Activated CD4-positive, alpha-beta memory T cell treated with anti-CD3 and anti-CD28 coated beads for 36 hours (primary cell): ENCODE measurements around the gene THYN1. TPM values are rescaled to one million over a fixed set of nuclear protein-coding genes. Genes with fewer than 3 reads are reported as not detected.
"Not testable (repeated sequence)": the region's sequence is repeated elsewhere in the genome, so short reads cannot be mapped to it uniquely, and the experiment has no call there.

Experiments
- CTCF ChIA-PET: fragments of 350-600 bp; sonication (Branson Sonifier 250); formaldehyde crosslinking; loops from one replicate; lab custom pipeline; 2021; ENCODE audit warnings: antibody characterized with exemption, inconsistent platforms; lab: Charles Lee
- POLR2A ChIA-PET: fragments of 350-600 bp; sonication (Branson Sonifier 250); formaldehyde crosslinking; loops from one replicate; lab custom pipeline; 2021; ENCODE audit warnings: antibody characterized with exemption; lab: Charles Lee
- DNase-seq: peaks from one replicate; pipeline ENCODE4 v3.0.0-alpha.2; 2020
- H3K27ac Mint-ChIP-seq: one replicate; pipeline ENCODE4 v1.8.0; 2021; ENCODE audit warnings: mixed read lengths
- H3K27me3 Mint-ChIP-seq: one replicate; pipeline ENCODE4 v1.8.0; 2021; ENCODE audit warnings: mixed read lengths
- H3K36me3 Mint-ChIP-seq: one replicate; pipeline ENCODE4 v1.8.0; 2021; ENCODE audit warnings: mixed read lengths
- H3K4me1 Mint-ChIP-seq: one replicate; pipeline ENCODE4 v1.8.0; 2021; ENCODE audit warnings: low read depth, mixed read lengths
- H3K4me3 Mint-ChIP-seq: one replicate; pipeline ENCODE4 v1.8.0; 2021; ENCODE audit warnings: mild to moderate bottlenecking, mixed read lengths
- H3K9me3 Mint-ChIP-seq: one replicate; pipeline ENCODE4 v1.8.0; 2021; ENCODE audit warnings: mixed read lengths
- intact Hi-C: fragments of 100-400 bp; cut with micrococcal nuclease; formaldehyde crosslinking; loops from one replicate; pipeline ENCODE4 v1.15.1; 2023
- total RNA-seq, 2 experiments: library from RNA; stranded (reverse); gene quantifications; one replicate each; pipeline ENCODE4 v1.2.3, GENCODE V29; 2021

THYN1 gene
- total RNA-seq, 2 experiments from 2014 or later: 74.0 to 74.3 TPM

- H3K27ac Mint-ChIP-seq: no peak overlapping the region
- CTCF ChIA-PET: interaction anchor here (3.2 to 3.4 kb wide), 2 partner anchors 8 to 14 kb away, joined by 26 to 32 read pairs; partner anchors contain the start of genes ACAD8, GLB1L3 and THYN1
- POLR2A ChIA-PET: interaction anchor here (1.2 kb wide), 1 partner anchor 11 kb away, joined by 4 read pairs; no protein-coding TSS in a partner anchor
- peaks cover 3% of the 10 kb centered on the region for H3K4me1 Mint-ChIP-seq
- intact Hi-C loops: no loop called here
- H3K4me3 Mint-ChIP-seq: no peak overlapping the region
- DNase-seq: no peak
- H3K9me3 Mint-ChIP-seq: no peaks in the 10 kb centered on the region
- H3K27me3 Mint-ChIP-seq: no peaks in the 10 kb centered on the region
- peaks cover 14% of the 10 kb centered on the region for H3K36me3 Mint-ChIP-seq
Observed at GRCh38 chr11:134260503-134260902, 7.4 kb upstream of the THYN1 start.

DNA sequence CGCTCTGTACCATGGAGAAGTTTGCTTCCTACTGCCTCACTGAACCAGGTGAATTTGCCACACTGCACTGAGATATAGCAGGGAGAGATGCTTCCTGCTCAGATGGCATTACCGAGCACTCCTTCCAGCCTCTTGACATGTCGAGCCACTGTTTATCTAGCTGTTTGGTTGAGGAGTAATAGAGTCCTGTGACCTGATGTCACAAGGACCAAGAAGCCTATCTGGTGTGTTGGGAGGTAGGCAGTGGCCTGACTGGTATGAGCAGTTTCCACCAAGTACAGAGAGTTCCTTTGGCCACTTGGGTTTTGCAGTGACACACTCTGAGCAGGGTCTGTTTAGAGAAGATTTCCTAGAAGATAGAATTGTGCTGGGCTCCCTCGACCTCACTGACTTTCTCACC lies 5.4 kb upstream of the THYN1 start:
- no peaks in the 10 kb centered on the region for H3K9me3 Mint-ChIP-seq
- ChIA-PET POLR2A (no interaction called here), CTCF (no interaction called here)
- no peaks in the 10 kb centered on the region for H3K27me3 Mint-ChIP-seq
- intact Hi-C loops: no loop called here
- peaks cover 14% of the 10 kb centered on the region for H3K4me1 Mint-ChIP-seq
- DNase-seq: no peak
- H3K36me3 Mint-ChIP-seq: peaks cover 13% of the 10 kb centered on the region
- no peak overlapping the region for H3K4me3 Mint-ChIP-seq
- H3K27ac Mint-ChIP-seq: no peak overlapping the region

DNA sequence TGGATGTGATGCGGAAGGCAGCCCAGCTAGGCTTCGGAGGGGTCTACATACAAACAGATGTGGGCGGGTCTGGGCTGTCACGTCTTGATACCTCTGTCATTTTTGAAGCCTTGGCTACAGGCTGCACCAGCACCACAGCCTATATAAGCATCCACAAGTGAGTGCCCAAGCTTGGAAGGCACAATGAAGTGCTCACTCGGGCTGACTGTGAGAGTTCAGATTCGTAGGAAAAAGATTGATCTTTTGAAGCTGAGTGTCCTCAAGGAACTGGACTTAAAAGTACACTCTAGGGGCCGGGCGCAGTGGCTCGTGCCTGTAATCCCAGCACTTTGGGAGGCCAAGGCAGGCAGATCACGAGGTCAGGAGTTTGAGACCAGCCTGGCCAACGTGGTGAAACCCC lies 3.9 kb upstream of the THYN1 start:
- H3K27me3 Mint-ChIP-seq: no peaks in the 10 kb centered on the region
- H3K4me1 Mint-ChIP-seq: peaks cover 19% of the 10 kb centered on the region
- H3K9me3 Mint-ChIP-seq: no peaks in the 10 kb centered on the region
- no peak for DNase-seq
- intact Hi-C loops: no loop called here
- CTCF ChIA-PET: interaction anchor here (1.1 kb wide), 1 partner anchor 19 kb away, joined by 3 read pairs; no protein-coding TSS in a partner anchor
- no peak overlapping the region for H3K27ac Mint-ChIP-seq
- H3K36me3 Mint-ChIP-seq: peaks cover 12% of the 10 kb centered on the region
- POLR2A ChIA-PET: no interaction called here
- H3K4me3 Mint-ChIP-seq: no peak overlapping the region

GRCh38 chr11:134255184-134255561 lies 2.0 kb upstream of the THYN1 start:
- peaks cover 29% of the 10 kb centered on the region for H3K4me1 Mint-ChIP-seq
- peaks cover 12% of the 10 kb centered on the region for H3K36me3 Mint-ChIP-seq
- H3K4me3 Mint-ChIP-seq, H3K27ac Mint-ChIP-seq, H3K27me3 Mint-ChIP-seq, DNase-seq, H3K9me3 Mint-ChIP-seq, intact Hi-C loops: not testable (repeated sequence)
- POLR2A ChIA-PET: interaction anchor here (7.9 kb wide), 1 partner anchor 30 kb away, joined by 67 read pairs; the partner anchor contains the start of genes NCAPD3 and VPS26B
- CTCF ChIA-PET: interaction anchor here (1.0 to 4.6 kb wide), 5 partner anchors 11 to 327 kb away, joined by 3 to 20 read pairs (median 5); partner anchors contain the start of gene GLB1L3

- H3K27me3 Mint-ChIP-seq: no peaks in the 10 kb centered on the region
- H3K9me3 Mint-ChIP-seq: no peaks in the 10 kb centered on the region
- peaks cover 29% of the 10 kb centered on the region for H3K4me1 Mint-ChIP-seq
- no peak overlapping the region for H3K27ac Mint-ChIP-seq
- DNase-seq: no peak
- POLR2A ChIA-PET: interaction anchor here (7.9 kb wide), 1 partner anchor 30 kb away, joined by 67 read pairs; the partner anchor contains the start of genes NCAPD3 and VPS26B
- H3K4me3 Mint-ChIP-seq: peak overlapping the region; percentile 89
- CTCF ChIA-PET: interaction anchor here (1.0 to 5.0 kb wide), 7 partner anchors 8 to 326 kb away, joined by 3 to 32 read pairs (median 6); partner anchors contain the start of genes GLB1L3, NCAPD3 and VPS26B
- intact Hi-C loops: loop anchor here (5.0 kb wide), 1 partner anchor 307 kb away; no protein-coding TSS in a partner anchor
- peaks cover 12% of the 10 kb centered on the region for H3K36me3 Mint-ChIP-seq
Observed at GRCh38 chr11:134254433-134255183, 1.5 kb upstream of the THYN1 start.

DNA sequence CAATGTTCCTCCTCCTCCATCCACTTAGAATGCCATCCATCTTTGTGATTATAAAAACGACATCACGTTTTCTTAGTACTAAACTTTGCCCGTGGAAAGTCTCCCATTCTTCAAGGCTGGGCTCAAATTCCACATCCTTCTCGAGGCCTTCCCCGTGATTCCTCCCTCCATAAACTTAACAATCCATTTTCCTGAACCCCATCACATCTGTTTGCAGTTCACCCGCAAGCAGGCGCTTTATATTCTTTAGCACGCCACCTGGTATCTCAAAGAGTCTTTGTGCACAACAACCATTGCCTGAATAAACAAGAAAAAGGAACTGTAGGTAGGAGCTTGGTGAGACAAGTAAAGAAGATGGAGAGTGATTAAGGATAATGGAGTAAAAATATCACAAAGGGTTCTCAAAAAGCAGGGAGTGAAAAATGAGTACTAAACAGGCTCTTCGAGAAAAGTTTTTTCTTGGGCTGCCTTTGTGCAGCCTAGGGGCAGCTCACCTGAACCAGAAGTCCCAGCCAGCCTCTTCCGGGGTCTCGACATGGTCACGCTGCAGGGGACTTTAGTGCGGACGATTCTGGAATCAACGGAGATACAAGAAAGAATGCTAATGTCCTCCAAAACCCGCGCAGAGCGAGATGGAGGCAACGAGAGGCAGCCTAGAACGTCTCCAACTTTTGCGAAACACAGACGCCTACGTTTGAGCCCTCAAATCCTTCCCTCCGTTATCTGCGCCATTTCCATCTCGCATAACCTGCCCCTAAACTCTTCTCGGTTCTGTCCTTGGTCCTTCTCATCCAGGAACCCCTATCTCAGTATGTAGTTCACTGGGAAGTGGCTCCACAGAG lies 585 bp downstream of the THYN1 start:
- ChIA-PET POLR2A (interaction anchor here (0.7 to 7.9 kb wide), 4 partner anchors 18 to 28 kb away, joined by 3 to 67 read pairs (median 5); partner anchors contain the start of genes GLB1L3, NCAPD3 and VPS26B), CTCF (interaction anchor here (2.3 to 5.0 kb wide), 4 partner anchors 10 to 28 kb away, joined by 8 to 32 read pairs (median 16); partner anchors contain the start of genes GLB1L3, NCAPD3 and VPS26B)
- H3K9me3 Mint-ChIP-seq: no peaks in the 10 kb centered on the region
- H3K27ac Mint-ChIP-seq: peak overlapping the region; percentile 89
- intact Hi-C loops: loop anchor here (1.0 to 5.0 kb wide), 6 partner anchors 23 to 324 kb away; partner anchors contain the start of genes GLB1L2 and VPS26B
- DNase-seq: peak; percentile 47
- no peaks in the 10 kb centered on the region for H3K27me3 Mint-ChIP-seq
- H3K36me3 Mint-ChIP-seq: peaks cover 17% of the 10 kb centered on the region
- H3K4me3 Mint-ChIP-seq: peak overlapping the region; percentile 89
- peaks cover 41% of the 10 kb centered on the region for H3K4me1 Mint-ChIP-seq

GRCh38 chr11:134250675-134251074 lies 2.5 kb downstream of the THYN1 start:
- H3K36me3 Mint-ChIP-seq: peaks cover 23% of the 10 kb centered on the region
- H3K4me3 Mint-ChIP-seq: no peak overlapping the region
- H3K27ac Mint-ChIP-seq: no peak overlapping the region
- ChIA-PET POLR2A (interaction anchor here (7.9 kb wide), 1 partner anchor 26 kb away, joined by 67 read pairs; the partner anchor contains the start of genes NCAPD3 and VPS26B), CTCF (interaction anchor here (1.0 to 5.0 kb wide), 4 partner anchors 12 to 323 kb away, joined by 3 to 32 read pairs (median 16); partner anchors contain the start of genes GLB1L3, NCAPD3 and VPS26B)
- no peaks in the 10 kb centered on the region for H3K27me3 Mint-ChIP-seq
- intact Hi-C loops: loop anchor here (5.0 kb wide), 1 partner anchor 303 kb away; no protein-coding TSS in a partner anchor
- DNase-seq: no peak
- no peaks in the 10 kb centered on the region for H3K9me3 Mint-ChIP-seq
- peaks cover 40% of the 10 kb centered on the region for H3K4me1 Mint-ChIP-seq

DNA sequence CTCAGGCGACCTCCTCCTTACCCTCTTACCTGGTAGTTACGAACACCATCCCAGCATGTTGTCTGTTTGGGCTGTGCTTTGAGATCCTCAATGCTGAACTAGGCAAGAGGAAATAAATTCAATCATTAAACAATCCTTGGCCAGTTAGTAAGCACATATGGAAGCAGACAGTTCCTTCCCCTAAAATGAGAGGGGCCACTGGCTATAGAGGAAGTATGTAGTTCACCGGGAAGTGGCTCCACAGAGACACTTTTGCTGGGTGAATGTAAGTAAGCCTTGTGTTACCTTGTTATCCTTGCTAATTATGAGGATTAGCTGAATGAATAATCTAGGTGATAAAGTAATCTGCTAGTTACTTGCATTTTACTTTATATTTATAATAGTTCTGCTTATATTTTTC lies 2.9 kb downstream of the THYN1 start:
- no peak for DNase-seq
- intact Hi-C loops: loop anchor here (5.0 kb wide), 1 partner anchor 303 kb away; no protein-coding TSS in a partner anchor
- ChIA-PET CTCF (interaction anchor here (1.0 to 5.0 kb wide), 3 partner anchors 12 to 322 kb away, joined by 3 to 32 read pairs (median 12); partner anchors contain the start of genes NCAPD3 and VPS26B), POLR2A (interaction anchor here (7.9 kb wide), 1 partner anchor 25 kb away, joined by 67 read pairs; the partner anchor contains the start of genes NCAPD3 and VPS26B)
- Mint-ChIP-seq H3K27me3 (no peaks in the 10 kb centered on the region), H3K36me3 (peaks cover 23% of the 10 kb centered on the region), H3K27ac (no peak overlapping the region), H3K4me1 (peaks cover 36% of the 10 kb centered on the region), H3K9me3 (no peaks in the 10 kb centered on the region), H3K4me3 (no peak overlapping the region)

DNA sequence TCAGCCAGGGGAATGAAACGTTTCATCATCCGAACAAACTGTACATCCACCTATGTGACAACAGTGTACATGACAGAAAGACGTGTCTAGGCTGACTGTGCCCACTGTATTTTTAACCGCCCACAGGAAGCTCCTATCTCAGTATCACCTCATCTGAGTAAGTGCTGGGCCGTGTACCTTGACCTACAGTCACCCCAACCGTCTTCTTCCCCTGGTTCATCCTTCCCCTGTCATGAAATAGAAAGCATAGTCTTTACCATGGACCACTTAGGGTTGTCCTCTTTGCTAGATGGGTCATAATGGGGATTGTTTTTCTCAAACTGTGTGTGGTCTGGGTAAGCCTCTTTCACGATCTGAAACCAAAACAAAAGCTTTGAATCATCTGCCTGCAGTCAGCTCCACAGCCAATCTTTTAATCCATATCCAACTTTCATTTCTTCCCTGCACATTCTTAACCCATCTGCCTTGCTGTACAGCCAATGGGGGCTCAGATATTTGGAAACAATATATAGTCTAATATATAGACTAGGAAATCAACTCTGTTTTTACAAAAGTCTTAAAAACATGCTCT lies 4.2 kb downstream of the THYN1 start:
- H3K4me1 Mint-ChIP-seq: peaks cover 28% of the 10 kb centered on the region
- peak; percentile 64 for DNase-seq
- ChIA-PET CTCF (interaction anchor here (0.7 to 1.6 kb wide), 4 partner anchors 13 to 27 kb away, joined by 3 to 11 read pairs (median 5); partner anchors contain the start of gene GLB1L3), POLR2A (interaction anchor here (0.8 to 7.9 kb wide), 5 partner anchors 12 to 321 kb away, joined by 3 to 67 read pairs (median 4); partner anchors contain the start of genes GLB1L3, NCAPD3 and VPS26B)
- no peaks in the 10 kb centered on the region for H3K27me3 Mint-ChIP-seq
- H3K4me3 Mint-ChIP-seq: no peak overlapping the region
- H3K36me3 Mint-ChIP-seq: peaks cover 23% of the 10 kb centered on the region
- peak overlapping the region; percentile 82 for H3K27ac Mint-ChIP-seq
- no peaks in the 10 kb centered on the region for H3K9me3 Mint-ChIP-seq
- intact Hi-C loops: loop anchor here (1.0 kb wide), 2 partner anchors 25 to 321 kb away; partner anchors contain the start of gene VPS26B

- Mint-ChIP-seq H3K27me3 (no peaks in the 10 kb centered on the region), H3K4me3 (no peak overlapping the region), H3K9me3 (no peaks in the 10 kb centered on the region), H3K36me3 (peaks cover 23% of the 10 kb centered on the region), H3K27ac (peak overlapping the region; percentile 48), H3K4me1 (peaks cover 18% of the 10 kb centered on the region)
- POLR2A ChIA-PET: no interaction called here
- CTCF ChIA-PET: no interaction called here
- DNase-seq: no peak
- intact Hi-C loops: no loop called here
Observed at GRCh38 chr11:134246678-134247077, 6.5 kb downstream of the THYN1 start.
